OCI-LY1 (cell line): ENCODE measurements around the gene ANKRD10.

Experiments used
- H2AFZ ChIP-seq: fragments of 200-600 bp; sonication (generic), shearing (Covaris generic); 2 replicates; pipeline ENCODE4 v1.6.0; 2014; ENCODE audit warnings: antibody characterized with exemption, mild to moderate bottlenecking, low read length
- H3F3A ChIP-seq: fragments of 200-600 bp; sonication (generic), shearing (Covaris generic); 2 replicates; pipeline ENCODE4 v1.6.0; 2014; ENCODE audit warnings: mild to moderate bottlenecking, antibody characterized with exemption, low read length, moderate library complexity; ENCODE audit not compliant: insufficient read depth
- H3K27ac ChIP-seq: fragments of 200-600 bp; sonication (generic); 2 replicates; pipeline ENCODE4 v1.5.1; 2014; ENCODE audit warnings: low read length, mixed run types, mild to moderate bottlenecking, low read depth; ENCODE audit not compliant: poor library complexity, severe bottlenecking
- H3K27me3 ChIP-seq: fragments of 200-600 bp; sonication (generic); 2 replicates; pipeline ENCODE4 v1.6.0; 2014; ENCODE audit warnings: antibody characterized with exemption, mild to moderate bottlenecking, low read length, moderate library complexity; ENCODE audit not compliant: insufficient read depth
- H3K36me3 ChIP-seq: fragments of 200-600 bp; sonication (generic); 2 replicates; pipeline ENCODE4 v1.6.1; 2014; ENCODE audit warnings: mild to moderate bottlenecking, antibody characterized with exemption, low read length, moderate library complexity, mixed read lengths; ENCODE audit not compliant: insufficient read depth
- H3K4me1 ChIP-seq: fragments of 200-600 bp; sonication (generic); 2 replicates; pipeline ENCODE4 v1.5.1; 2014; ENCODE audit warnings: mild to moderate bottlenecking, low read length, moderate library complexity; ENCODE audit not compliant: insufficient read depth, severe bottlenecking
- H3K4me2 ChIP-seq: fragments of 200-600 bp; sonication (generic), shearing (Covaris generic); 2 replicates; pipeline ENCODE4 v1.6.1; 2014; ENCODE audit warnings: low read length
- H3K4me3 ChIP-seq: fragments of 200-600 bp; sonication (generic); 2 replicates; pipeline ENCODE4 v1.5.1; 2014; ENCODE audit warnings: low read length, low read depth, mild to moderate bottlenecking, mixed read lengths; ENCODE audit not compliant: poor library complexity, severe bottlenecking
- H3K79me2 ChIP-seq: fragments of 200-600 bp; shearing (Covaris generic); 2 replicates; pipeline ENCODE4 v1.6.1; 2016; ENCODE audit warnings: mixed run types, low read length, mixed read lengths; ENCODE audit not compliant: insufficient read depth
- H3K9ac ChIP-seq: fragments of 200-600 bp; sonication (generic), shearing (Covaris generic); 2 replicates; pipeline ENCODE4 v1.6.1; 2014; ENCODE audit warnings: mild to moderate bottlenecking, low read length, mixed read lengths
- H3K9me2 ChIP-seq: fragments of 200-600 bp; sonication (generic), shearing (Covaris generic); 2 replicates; pipeline ENCODE4 v1.6.1; 2014; ENCODE audit warnings: low read depth, mild to moderate bottlenecking, low read length, mixed read lengths
- H3K9me3 ChIP-seq: fragments of 200-600 bp; shearing (Covaris generic); 2 replicates; pipeline ENCODE4 v1.6.1; 2014; ENCODE audit warnings: low read length, mixed read lengths
- H4K20me1 ChIP-seq: fragments of 200-600 bp; sonication (generic), shearing (Covaris generic); 2 replicates; pipeline ENCODE4 v1.6.0; 2016; ENCODE audit warnings: mild to moderate bottlenecking, low read length; ENCODE audit not compliant: insufficient read depth
- EZH2 ChIP-seq: fragments of 200-600 bp; sonication (generic), shearing (Covaris generic); IDR thresholded peaks from 2 replicates; pipeline ENCODE4 v1.8.0; 2017; ENCODE audit warnings: borderline replicate concordance, mixed run types, mild to moderate bottlenecking, antibody characterized with exemption, low read length, moderate library complexity, mixed read lengths
- TF ChIP-seq, protein P1 (sequence below): fragments of 200-600 bp; sonication (generic), shearing (Covaris generic); IDR thresholded peaks from 2 replicates; pipeline ENCODE4 v1.5.1; 2017; ENCODE audit warnings: mild to moderate bottlenecking, antibody characterized with exemption, low read length, moderate library complexity, mixed read lengths

ANKRD10 gene

DNA sequence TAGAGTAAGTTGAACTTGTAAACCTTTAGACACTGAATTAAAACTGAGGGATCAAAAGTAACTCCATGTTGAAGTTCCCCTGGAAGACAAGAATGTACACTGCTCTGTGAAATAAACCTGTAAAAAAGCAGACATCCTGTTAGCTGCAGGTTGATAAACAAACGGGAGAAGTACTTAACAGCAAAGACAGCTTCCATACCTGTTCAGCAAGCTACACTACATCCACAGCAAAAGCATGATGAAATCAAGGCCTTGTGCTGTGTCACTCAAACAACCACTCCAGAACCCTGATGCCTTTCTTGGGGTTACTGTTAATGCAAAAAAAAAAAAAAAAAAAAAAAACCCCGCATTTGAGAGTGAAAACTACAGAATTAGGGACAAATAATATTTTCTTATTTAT lies 20.8 kb downstream of the ANKRD10 start:
- H4K20me1 ChIP-seq: no peaks in the 10 kb centered on the region
- H3K27ac ChIP-seq: no peak overlapping the region
- H3K4me2 ChIP-seq: no peak overlapping the region
- H3K36me3 ChIP-seq: peaks cover 48% of the 10 kb centered on the region
- no peaks in the 10 kb centered on the region for H3K9me2 ChIP-seq
- no peak for TF ChIP-seq EZH2
- TF ChIP-seq, protein P1, sequence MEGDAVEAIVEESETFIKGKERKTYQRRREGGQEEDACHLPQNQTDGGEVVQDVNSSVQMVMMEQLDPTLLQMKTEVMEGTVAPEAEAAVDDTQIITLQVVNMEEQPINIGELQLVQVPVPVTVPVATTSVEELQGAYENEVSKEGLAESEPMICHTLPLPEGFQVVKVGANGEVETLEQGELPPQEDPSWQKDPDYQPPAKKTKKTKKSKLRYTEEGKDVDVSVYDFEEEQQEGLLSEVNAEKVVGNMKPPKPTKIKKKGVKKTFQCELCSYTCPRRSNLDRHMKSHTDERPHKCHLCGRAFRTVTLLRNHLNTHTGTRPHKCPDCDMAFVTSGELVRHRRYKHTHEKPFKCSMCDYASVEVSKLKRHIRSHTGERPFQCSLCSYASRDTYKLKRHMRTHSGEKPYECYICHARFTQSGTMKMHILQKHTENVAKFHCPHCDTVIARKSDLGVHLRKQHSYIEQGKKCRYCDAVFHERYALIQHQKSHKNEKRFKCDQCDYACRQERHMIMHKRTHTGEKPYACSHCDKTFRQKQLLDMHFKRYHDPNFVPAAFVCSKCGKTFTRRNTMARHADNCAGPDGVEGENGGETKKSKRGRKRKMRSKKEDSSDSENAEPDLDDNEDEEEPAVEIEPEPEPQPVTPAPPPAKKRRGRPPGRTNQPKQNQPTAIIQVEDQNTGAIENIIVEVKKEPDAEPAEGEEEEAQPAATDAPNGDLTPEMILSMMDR: no peak
- no peak overlapping the region for H2AFZ ChIP-seq
- no peaks in the 10 kb centered on the region for H3K27me3 ChIP-seq
- H3K4me3 ChIP-seq: no peak overlapping the region
- H3K79me2 ChIP-seq: no peaks in the 10 kb centered on the region
- H3K4me1 ChIP-seq: no peaks in the 10 kb centered on the region
- H3K9me3 ChIP-seq: no peaks in the 10 kb centered on the region
- no peak overlapping the region for H3K9ac ChIP-seq
- H3F3A ChIP-seq: no peaks in the 10 kb centered on the region

DNA sequence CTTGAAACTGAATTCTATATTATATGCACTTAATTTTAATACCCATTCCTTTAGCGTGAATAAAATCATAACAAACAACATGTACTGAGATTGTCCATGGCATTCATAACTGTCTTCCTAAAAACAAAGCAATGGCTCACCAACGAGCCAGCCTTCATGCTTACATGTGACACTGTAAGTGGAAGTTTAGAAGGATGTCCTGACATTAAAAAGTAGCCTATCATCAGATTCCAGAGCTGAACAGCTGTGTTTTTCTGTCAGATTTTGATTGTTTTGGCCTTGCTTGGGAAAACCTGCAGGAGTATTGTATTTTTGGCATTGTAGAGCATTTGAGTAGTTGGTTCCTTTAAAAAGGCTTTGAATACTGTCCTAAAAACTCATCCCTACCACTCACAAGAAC lies 21.3 kb downstream of the ANKRD10 start:
- Histone ChIP-seq H2AFZ (no peak overlapping the region), H3K4me2 (no peak overlapping the region), H3K4me3 (no peak overlapping the region), H4K20me1 (no peaks in the 10 kb centered on the region), H3K36me3 (peaks cover 46% of the 10 kb centered on the region), H3K9me2 (no peaks in the 10 kb centered on the region), H3F3A (no peaks in the 10 kb centered on the region), H3K27ac (no peak overlapping the region), H3K27me3 (no peaks in the 10 kb centered on the region), H3K79me2 (no peaks in the 10 kb centered on the region), H3K9ac (no peak overlapping the region), H3K9me3 (no peaks in the 10 kb centered on the region), H3K4me1 (no peaks in the 10 kb centered on the region)
- TF ChIP-seq, protein P1: no peak
- no peak for TF ChIP-seq EZH2

DNA sequence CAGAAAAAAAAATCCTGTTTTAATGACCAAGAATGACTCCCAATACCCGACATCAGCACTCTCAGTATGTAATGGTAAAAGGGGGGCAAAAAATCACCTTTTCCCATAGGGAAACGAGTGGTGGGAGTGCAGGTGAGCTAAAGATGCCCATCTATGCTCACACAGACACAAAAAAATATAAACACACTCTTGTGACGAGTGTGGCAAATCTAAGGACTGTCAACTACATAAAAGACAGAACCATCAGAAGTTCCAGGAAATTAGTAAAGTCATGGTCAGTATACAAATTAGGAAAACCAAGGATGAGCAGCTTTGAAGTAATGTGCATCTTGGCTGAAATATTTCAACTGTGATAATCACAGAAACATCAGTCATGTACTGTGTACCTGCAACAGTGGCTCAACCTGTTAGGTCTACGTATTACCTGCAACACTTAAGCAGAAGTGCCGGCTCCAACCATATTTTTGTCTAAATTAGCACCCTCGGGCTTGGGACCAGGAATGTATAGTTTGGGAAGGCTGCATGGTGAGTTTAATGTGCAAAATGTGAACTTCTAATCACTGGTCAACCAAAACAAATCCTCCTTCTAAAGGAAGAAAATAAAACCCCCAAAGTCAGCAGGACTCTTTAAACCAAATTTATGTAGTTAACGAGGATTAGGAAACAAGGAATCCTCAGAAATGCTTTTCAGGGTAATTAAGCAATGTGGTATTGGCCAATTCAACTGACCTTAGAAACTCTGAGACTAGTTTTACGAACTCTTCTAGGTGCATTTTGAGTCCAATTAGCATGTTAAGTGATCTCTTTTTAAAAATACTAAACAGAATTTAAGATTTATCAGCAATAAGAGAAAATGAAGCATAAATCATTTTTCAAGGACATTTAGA lies 24.3 kb downstream of the ANKRD10 start:
- Histone ChIP-seq H2AFZ (no peak overlapping the region), H3K27ac (no peak overlapping the region), H3K36me3 (peaks cover 26% of the 10 kb centered on the region), H3K4me2 (no peak overlapping the region), H3K4me3 (no peak overlapping the region), H3K4me1 (no peaks in the 10 kb centered on the region), H3K9ac (no peak overlapping the region), H4K20me1 (no peaks in the 10 kb centered on the region), H3K27me3 (no peaks in the 10 kb centered on the region), H3K79me2 (no peaks in the 10 kb centered on the region), H3K9me3 (no peaks in the 10 kb centered on the region), H3K9me2 (no peaks in the 10 kb centered on the region), H3F3A (no peaks in the 10 kb centered on the region)
- TF ChIP-seq, protein P1: no peak
- TF ChIP-seq EZH2: no peak
